ENCODE measurements around the gene SFI1.
"Not testable (repeated sequence)": the region's sequence is repeated elsewhere in the genome, so short reads cannot be mapped to it uniquely, and the experiment has no call there.

The SFI1 gene

DNA sequence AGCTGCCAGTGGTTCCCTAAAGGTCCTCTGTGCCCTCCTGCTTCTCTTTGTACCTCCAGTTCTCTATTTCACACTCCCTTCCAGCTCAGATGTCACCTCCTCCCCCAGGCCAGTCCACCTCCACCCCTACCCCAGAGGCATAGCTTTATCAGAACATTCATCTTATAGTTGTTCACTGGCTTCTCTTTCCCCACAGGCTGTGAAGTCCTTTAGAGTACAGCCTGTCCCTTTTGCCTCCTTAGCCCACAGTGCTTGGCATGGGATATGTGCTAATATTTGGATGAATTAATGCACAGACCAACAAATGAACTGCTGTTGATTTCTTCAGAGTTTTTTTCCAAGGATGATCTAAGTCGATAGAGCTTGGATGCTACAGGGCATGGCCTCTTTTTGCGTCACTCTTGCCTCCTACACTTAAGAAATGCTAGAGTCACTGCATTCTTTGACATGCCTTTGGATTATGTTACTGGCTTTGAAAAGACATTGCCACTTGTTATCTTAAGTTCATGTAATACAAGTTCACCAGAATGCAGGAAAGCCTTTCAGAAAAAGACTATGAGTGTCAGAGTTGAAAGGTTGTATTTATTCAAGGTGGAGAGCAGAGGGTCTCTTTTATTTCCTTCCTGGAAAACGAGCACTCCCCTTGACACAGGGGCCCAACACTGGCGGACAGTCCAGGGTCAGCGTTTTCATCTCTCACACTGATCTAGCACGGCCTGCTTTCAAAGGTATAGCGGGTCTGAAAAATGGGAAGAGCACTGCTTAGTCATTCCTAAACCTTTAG is 90.0 kb downstream of the SFI1 start:
- TF ChIP-seq, protein P1, sequence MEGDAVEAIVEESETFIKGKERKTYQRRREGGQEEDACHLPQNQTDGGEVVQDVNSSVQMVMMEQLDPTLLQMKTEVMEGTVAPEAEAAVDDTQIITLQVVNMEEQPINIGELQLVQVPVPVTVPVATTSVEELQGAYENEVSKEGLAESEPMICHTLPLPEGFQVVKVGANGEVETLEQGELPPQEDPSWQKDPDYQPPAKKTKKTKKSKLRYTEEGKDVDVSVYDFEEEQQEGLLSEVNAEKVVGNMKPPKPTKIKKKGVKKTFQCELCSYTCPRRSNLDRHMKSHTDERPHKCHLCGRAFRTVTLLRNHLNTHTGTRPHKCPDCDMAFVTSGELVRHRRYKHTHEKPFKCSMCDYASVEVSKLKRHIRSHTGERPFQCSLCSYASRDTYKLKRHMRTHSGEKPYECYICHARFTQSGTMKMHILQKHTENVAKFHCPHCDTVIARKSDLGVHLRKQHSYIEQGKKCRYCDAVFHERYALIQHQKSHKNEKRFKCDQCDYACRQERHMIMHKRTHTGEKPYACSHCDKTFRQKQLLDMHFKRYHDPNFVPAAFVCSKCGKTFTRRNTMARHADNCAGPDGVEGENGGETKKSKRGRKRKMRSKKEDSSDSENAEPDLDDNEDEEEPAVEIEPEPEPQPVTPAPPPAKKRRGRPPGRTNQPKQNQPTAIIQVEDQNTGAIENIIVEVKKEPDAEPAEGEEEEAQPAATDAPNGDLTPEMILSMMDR (conservative IDR thresholded peaks at IDR 0.05) = no peak
- no peak overlapping the region for H3K27ac ChIP-seq

DNA sequence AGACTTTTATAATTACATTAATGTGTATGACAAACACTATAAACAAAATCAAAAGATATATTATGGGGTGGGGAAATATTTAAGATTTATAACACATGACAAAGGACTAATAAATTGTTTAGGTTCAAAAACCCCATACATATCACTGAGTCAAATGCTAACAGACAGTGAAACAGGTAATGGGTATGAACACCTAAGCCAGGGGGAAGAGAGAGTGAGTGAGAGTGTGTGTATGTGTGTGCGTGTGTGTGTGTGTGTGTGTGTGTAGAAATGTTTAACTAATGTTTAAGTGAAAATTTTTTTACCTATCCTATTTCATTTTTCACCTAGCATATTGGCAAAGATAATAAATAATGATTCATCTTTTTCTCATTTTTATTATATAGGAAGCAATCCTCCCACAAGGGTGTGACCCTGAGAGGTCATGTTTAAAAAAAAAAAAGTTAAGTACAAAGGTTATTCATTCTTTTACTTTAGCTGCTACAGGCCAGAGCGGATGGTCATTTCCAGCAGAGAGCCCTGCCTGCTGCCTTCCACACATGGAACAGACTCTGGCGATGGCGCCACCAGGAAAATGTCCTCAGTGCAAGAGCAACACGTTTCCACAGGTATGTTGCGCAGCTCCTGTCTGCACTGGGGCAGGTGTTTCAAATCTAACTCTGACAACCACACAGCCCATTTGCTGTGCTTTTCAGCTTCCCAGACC is 92.8 kb downstream of the SFI1 start:
- TF ChIP-seq, protein P1 (conservative IDR thresholded peaks at IDR 0.05) = no peak
- no peak overlapping the region for H3K27ac ChIP-seq

DNA sequence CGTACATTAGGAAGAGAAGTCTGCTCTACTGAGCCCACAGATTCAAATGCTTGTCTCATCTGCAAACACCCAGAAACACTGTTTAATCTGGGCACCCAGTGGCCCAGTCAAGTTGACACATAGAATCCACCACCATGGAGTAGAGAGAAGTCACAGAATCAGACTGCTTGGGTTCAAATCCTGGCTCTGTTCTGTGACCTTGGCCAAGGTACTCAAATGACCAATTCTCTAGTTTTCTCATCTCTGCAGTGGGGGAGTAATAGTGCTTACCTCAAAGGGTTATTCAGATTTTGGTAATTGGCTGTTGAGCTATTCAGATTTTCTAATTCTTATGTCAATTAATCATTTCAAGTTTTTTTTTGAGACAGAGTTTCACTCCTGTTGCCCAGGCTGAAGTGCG is 93.8 kb downstream of the SFI1 start:
- not testable (repeated sequence) for H3K27ac ChIP-seq

DNA sequence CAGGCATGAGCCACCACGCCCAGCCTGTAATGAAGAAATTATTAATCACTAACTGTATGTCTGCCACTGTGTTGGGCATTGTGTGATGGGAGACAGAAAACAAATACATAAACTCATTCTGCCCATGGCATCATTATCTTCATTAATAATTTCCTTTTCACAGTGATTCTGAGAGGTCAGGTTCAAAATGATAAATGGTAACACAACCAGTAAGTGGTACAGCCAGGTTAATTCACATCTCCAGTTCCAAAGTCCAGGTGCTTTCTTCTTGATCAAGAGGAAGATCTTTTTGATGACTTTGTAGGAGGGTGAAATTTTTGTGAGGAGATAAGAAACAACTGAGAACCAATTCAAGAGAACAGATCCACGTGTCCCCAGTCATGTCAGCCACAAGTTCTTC is 98.9 kb downstream of the SFI1 start:
- TF ChIP-seq, protein P1 (conservative IDR thresholded peaks at IDR 0.05) = no peak
- H3K27ac ChIP-seq = no peak overlapping the region

DNA sequence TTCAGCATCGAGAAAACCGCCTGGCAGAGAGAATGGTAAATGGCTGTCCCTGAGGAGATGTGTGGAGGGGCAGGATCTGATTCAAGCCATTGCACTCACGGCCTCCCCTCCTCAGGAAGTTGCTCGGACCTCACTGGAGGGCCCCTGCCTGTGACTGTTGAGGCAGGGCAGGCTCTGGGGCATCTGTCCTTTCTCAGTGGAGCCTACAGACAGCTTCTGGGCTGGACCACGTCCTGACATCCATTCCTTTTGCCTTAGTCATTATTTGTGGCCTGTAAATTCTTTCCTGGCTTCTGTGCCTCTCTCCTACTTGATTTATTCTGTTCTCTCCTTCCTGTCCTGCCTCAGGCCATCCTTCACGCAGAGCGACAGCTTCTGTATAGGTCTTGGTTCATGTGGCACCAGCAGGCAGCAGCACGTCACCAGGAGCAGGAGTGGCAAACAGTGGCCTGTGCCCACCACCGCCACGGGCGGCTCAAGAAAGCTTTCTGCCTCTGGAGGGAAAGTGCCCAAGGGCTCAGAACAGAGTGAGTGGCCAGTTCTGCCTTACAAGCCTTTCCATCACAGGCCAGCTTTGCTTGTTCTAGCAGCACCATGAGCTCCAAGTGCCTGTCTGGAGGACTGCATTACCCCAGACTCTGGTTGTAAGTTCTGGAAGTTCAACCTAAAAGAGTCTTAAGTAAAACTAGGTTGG is 106.1 kb downstream of the SFI1 start:
- TF ChIP-seq, protein P1 (conservative IDR thresholded peaks at IDR 0.05) = no peak

DNA sequence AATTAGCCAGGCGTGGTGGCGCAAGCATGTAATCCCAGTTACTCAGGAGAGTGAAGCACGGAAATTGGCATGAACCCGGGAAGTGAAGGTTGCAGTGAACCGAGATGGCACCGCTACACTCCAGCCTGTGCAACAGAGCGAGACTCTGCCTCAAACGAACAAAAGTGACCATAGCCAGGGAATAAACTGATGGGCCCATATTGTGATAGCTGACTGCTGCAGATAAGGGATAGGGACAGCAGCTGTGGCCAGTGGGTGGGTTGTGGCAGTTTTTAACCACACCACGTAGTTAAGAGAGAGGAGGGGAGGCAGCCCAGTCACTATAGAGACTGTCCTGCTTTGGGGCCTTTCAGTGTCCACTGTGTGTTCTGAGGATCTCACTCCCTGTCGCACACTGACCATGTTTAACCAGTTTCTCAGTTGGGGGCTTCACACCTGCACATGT is 106.8 kb downstream of the SFI1 start:
- no peak overlapping the region for H3K27ac ChIP-seq

More for the DNA sequence above, 106.1 kb downstream of the SFI1 start:
- no peak overlapping the region for H3K27ac ChIP-seq

DNA sequence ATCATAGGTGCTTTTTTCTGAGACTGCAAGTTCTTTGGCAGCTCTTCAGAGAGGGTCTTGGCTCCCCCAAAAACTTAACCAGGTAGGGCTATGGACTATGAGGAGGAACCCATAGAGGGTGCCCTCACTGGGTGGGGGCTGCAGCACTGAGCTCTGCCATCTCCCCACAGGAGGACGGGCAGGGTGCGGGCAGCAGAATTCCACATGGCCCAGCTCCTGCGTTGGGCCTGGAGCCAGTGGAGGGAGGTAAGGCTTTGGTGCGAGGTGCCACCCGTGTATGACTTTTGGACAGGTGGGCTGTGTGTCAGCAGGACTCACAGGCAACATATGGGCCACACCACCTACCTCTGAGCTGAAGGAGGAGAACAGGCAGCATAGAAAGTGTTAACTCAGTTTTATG is 107.2 kb downstream of the SFI1 start:
- TF ChIP-seq, protein P1 (conservative IDR thresholded peaks at IDR 0.05) = no peak
- H3K27ac ChIP-seq = no peak overlapping the region

More for the DNA sequence above, 106.8 kb downstream of the SFI1 start:
- TF ChIP-seq, protein P1 (conservative IDR thresholded peaks at IDR 0.05) = no peak
